SK-N-SH (cell line): Measurements from ENCODE around the gene CCDC47. TPM values are rescaled to one million over a fixed set of nuclear protein-coding genes. Genes with fewer than 3 reads are reported as not detected.

Source experiments
- CTCF ChIA-PET: fragments of 300-600, 350-600 bp; formaldehyde crosslinking; extraction: SDS; loops from one replicate; lab custom pipeline; 2021; lab: Yijun Ruan, JAX
- POLR2A ChIA-PET: fragments of 350-600 bp; sonication (Branson Sonifier 250); formaldehyde crosslinking; extraction: SDS; loops from one replicate; lab custom pipeline; 2020; ENCODE audit warnings: antibody characterized with exemption, inconsistent platforms; lab: Yijun Ruan, JAX
- DNase-seq: peaks from one replicate; pipeline ENCODE4 v3.0.0; 2012
- H2AFZ ChIP-seq: fragments of 200-600 bp; sonication (generic); 2 replicates; pipeline ENCODE4 v1.8.1; 2016; ENCODE audit warnings: antibody characterized with exemption, mild to moderate bottlenecking, low read depth
- H3F3A ChIP-seq: fragments of 200-600 bp; sonication (generic); replicated peaks from 2 replicates; pipeline ENCODE3; 2016; ENCODE audit warnings: antibody characterized with exemption, mild to moderate bottlenecking; ENCODE audit not compliant: insufficient read depth
- H3K27ac ChIP-seq, 2 experiments: fragments of 200-500 bp in 1 of 2; fragments of 200-600 bp in 1 of 2; sonication (Bioruptor generic) in 1 of 2; sonication (generic), shearing (Covaris generic) in 1 of 2; 2 replicates each; pipeline versions ENCODE4 v1.5.1 to v1.6.1; 2014 to 2016; ENCODE audit warnings: low read depth in 2 of 2, inconsistent platforms in 1 of 2, low read length in 1 of 2, mild to moderate bottlenecking in 1 of 2, mixed read lengths in 1 of 2
- H3K27me3 ChIP-seq: fragments of 200-600 bp; sonication (generic), shearing (Covaris generic); 2 replicates; pipeline ENCODE4 v1.6.1; 2016; ENCODE audit warnings: mixed run types; ENCODE audit not compliant: insufficient read depth
- H3K36me3 ChIP-seq, 2 experiments: fragments of 200-500 bp in 1 of 2; fragments of 200-600 bp in 1 of 2; sonication (Bioruptor generic) in 1 of 2; sonication (generic) in 1 of 2; replicated peaks in 1 of 2; 2 replicates each; pipeline versions ENCODE3 to v1.5.1; 2014 to 2016; ENCODE audit warnings: low read length in 1 of 2, mild to moderate bottlenecking in 1 of 2; ENCODE audit not compliant: insufficient read depth in 2 of 2, control insufficient read depth in 1 of 2
- H3K4me1 ChIP-seq, 2 experiments: fragments of 200-500 bp in 1 of 2; fragments of 200-600 bp in 1 of 2; sonication (Bioruptor generic) in 1 of 2; sonication (generic), shearing (Covaris generic) in 1 of 2; 2 replicates each; pipeline versions ENCODE4 v1.5.1 to v1.6.1; 2014 to 2016; ENCODE audit warnings: low read depth in 1 of 2, low read length in 1 of 2, mixed run types in 1 of 2; ENCODE audit not compliant: insufficient read depth in 2 of 2, control insufficient read depth in 1 of 2
- H3K4me2 ChIP-seq: fragments of 200-600 bp; sonication (generic), shearing (Covaris generic); 2 replicates; pipeline ENCODE4 v1.6.1; 2017; ENCODE audit warnings: mixed run types
- H3K4me3 ChIP-seq, 2 experiments: fragments of 200-500 bp in 1 of 2; fragments of 200-600 bp in 1 of 2; sonication (Bioruptor generic) in 1 of 2; sonication (generic), shearing (Covaris generic) in 1 of 2; 2 replicates each; pipeline versions ENCODE4 v1.5.1 to v1.8.1; 2014 to 2016; ENCODE audit warnings: low read depth in 2 of 2, inconsistent platforms in 1 of 2, low read length in 1 of 2, mild to moderate bottlenecking in 1 of 2, mixed read lengths in 1 of 2, moderate library complexity in 1 of 2
- H3K79me2 ChIP-seq: fragments of 200-600 bp; sonication (generic); 2 replicates; pipeline ENCODE4 v1.8.1; 2017; ENCODE audit warnings: mild to moderate bottlenecking; ENCODE audit not compliant: insufficient read depth
- H3K9ac ChIP-seq: fragments of 200-600 bp; sonication (generic); 2 replicates; pipeline ENCODE4 v1.6.1; 2017; ENCODE audit warnings: mixed run types
- H3K9me2 ChIP-seq: fragments of 200-600 bp; sonication (generic); 2 replicates; pipeline ENCODE4 v1.6.1; 2017; ENCODE audit warnings: mixed run types
- H3K9me3 ChIP-seq: fragments of 200-600 bp; sonication (generic); 2 replicates; pipeline ENCODE4 v1.6.1; 2017; ENCODE audit warnings: mixed run types, mild to moderate bottlenecking, moderate library complexity
- H4K20me1 ChIP-seq: fragments of 200-600 bp; sonication (generic); 2 replicates; pipeline ENCODE4 v1.6.1; 2017; ENCODE audit warnings: mild to moderate bottlenecking, mixed run types; ENCODE audit not compliant: insufficient read depth
- CHD2 ChIP-seq: fragments of 150-350 bp; IDR thresholded peaks from 2 replicates; pipeline ENCODE4 v1.6.1; 2018; ENCODE audit warnings: low read length; ENCODE audit not compliant: partially characterized antibody
- ELF1 ChIP-seq: IDR thresholded peaks from 2 replicates; pipeline ENCODE4 v1.4.0; 2012
- EZH2phosphoT487 ChIP-seq: fragments of 200-600 bp; sonication (generic); IDR thresholded peaks from 2 replicates; pipeline ENCODE4 v1.6.1; 2017; ENCODE audit warnings: low read depth, mixed run types, mild to moderate bottlenecking, antibody characterized with exemption, moderate library complexity, borderline replicate concordance
- FOXJ3 ChIP-seq: sonication (generic); formaldehyde crosslinking; IDR thresholded peaks from 2 replicates; pipeline ENCODE4 v1.5.1; 2020; ENCODE audit warnings: mild to moderate bottlenecking, missing genetic modification reagents
- FOXM1 ChIP-seq: IDR thresholded peaks from 2 replicates; pipeline ENCODE4 v1.4.0; 2012; ENCODE audit warnings: low read depth, mild to moderate bottlenecking
- GABPA ChIP-seq: IDR thresholded peaks from 2 replicates; pipeline ENCODE4 v1.4.0; 2012; ENCODE audit warnings: low read depth, mild to moderate bottlenecking
- IRF3 ChIP-seq: fragments of 150-350 bp; IDR thresholded peaks from 2 replicates; pipeline ENCODE4 v1.6.1; 2016; ENCODE audit warnings: mild to moderate bottlenecking, low read depth, low read length
- JUND ChIP-seq: IDR thresholded peaks from 2 replicates; pipeline ENCODE4 v1.4.0; 2012
- MEF2A ChIP-seq: IDR thresholded peaks from 2 replicates; pipeline ENCODE4 v1.4.0; 2012; ENCODE audit warnings: low read depth, borderline replicate concordance
- PBX3 ChIP-seq: IDR thresholded peaks from 2 replicates; pipeline ENCODE4; 2012
- POLR2AphosphoS5 ChIP-seq: IDR thresholded peaks from 2 replicates; pipeline ENCODE4 v1.6.1; 2012; ENCODE audit warnings: low read depth, low read length
- RCOR1 ChIP-seq: fragments of 150-350 bp; IDR thresholded peaks from 2 replicates; pipeline ENCODE4 v1.6.1; 2017; ENCODE audit warnings: antibody characterized with exemption, low read length
- RXRA ChIP-seq: IDR thresholded peaks from 2 replicates; pipeline ENCODE4 v1.4.0; 2012; ENCODE audit warnings: low read depth, mild to moderate bottlenecking, borderline replicate concordance
- SMC3 ChIP-seq: IDR thresholded peaks from 2 replicates; pipeline ENCODE4 v1.6.1; 2012; ENCODE audit warnings: low read depth, low read length, improper control_type of control experiment
- TCF12 ChIP-seq: IDR thresholded peaks from 2 replicates; pipeline ENCODE4 v1.4.0; 2012
- TEAD4 ChIP-seq: IDR thresholded peaks from 2 replicates; pipeline ENCODE4 v1.4.0; 2012; ENCODE audit warnings: mild to moderate bottlenecking, borderline replicate concordance; ENCODE audit not compliant: insufficient read depth
- WGBS: methylation state at CpG from one replicate; pipeline ENCODE4 v1.1.6; 2017; ENCODE audit warnings: low lambda C conversion rate; 5-methylcytosine and 5-hydroxymethylcytosine counted together
- polyA plus RNA-seq, 3 experiments: library from polyadenylated mRNA; depleted of rRNA; stranded (reverse); fragments of >200 nt; gene quantifications; 2 replicates each; pipeline ENCODE4 v1.2.3, GENCODE V29; 2012
- TF ChIP-seq, protein P1 (sequence below): IDR thresholded peaks from 2 replicates; pipeline ENCODE4 v1.4.0; 2012; ENCODE audit warnings: low read depth, borderline replicate concordance
- TF ChIP-seq, protein P2 (sequence below): fragments of 150-350 bp; IDR thresholded peaks from 2 replicates; pipeline ENCODE4 v1.6.1; 2017; ENCODE audit warnings: antibody characterized with exemption, low read length, low read depth, borderline replicate concordance

The CCDC47 gene
- polyA plus RNA-seq, 1 of the 3 experiments (the other 2 are of a cell fraction) = 76.6 TPM

DNA sequence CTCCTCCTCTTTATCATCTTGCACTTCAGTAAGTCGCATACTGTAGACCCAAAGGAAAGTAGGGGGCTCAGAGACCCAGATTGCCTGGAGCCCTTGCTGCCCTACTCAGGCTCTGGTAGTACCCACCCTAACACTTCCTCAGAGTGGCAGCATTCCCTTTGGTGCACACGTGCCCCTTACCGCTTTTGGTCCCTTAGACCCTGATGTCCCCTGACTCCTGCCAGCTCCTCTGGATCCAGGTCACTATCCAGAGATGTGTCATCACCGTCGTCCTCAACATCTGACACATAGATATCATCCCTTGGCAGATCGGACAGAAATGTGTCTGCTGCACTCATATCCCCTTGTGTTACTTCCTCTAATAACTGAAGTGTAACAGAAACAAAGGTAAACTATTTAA is 48.4 kb upstream of the CCDC47 start:
- TF ChIP-seq PBX3 = no peak
- TF ChIP-seq CHD2 = no peak
- TF ChIP-seq, protein P1, sequence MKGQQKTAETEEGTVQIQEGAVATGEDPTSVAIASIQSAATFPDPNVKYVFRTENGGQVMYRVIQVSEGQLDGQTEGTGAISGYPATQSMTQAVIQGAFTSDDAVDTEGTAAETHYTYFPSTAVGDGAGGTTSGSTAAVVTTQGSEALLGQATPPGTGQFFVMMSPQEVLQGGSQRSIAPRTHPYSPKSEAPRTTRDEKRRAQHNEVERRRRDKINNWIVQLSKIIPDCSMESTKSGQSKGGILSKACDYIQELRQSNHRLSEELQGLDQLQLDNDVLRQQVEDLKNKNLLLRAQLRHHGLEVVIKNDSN = no peak
- TF ChIP-seq IRF3 = no peak
- TF ChIP-seq RXRA = no peak
- no peak for TF ChIP-seq MEF2A
- TF ChIP-seq TCF12 = no peak
- TF ChIP-seq, protein P2, sequence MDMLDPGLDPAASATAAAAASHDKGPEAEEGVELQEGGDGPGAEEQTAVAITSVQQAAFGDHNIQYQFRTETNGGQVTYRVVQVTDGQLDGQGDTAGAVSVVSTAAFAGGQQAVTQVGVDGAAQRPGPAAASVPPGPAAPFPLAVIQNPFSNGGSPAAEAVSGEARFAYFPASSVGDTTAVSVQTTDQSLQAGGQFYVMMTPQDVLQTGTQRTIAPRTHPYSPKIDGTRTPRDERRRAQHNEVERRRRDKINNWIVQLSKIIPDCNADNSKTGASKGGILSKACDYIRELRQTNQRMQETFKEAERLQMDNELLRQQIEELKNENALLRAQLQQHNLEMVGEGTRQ = no peak
- TF ChIP-seq, all 33 proteins: peak for 0
- ChIA-PET POLR2A (interaction anchor here (1.2 to 1.9 kb wide), 4 partner anchors 9 to 22 kb away, joined by 3 to 7 read pairs (median 4); no protein-coding TSS in a partner anchor), CTCF (interaction anchor here (0.8 to 2.8 kb wide), 5 partner anchors 9 to 121 kb away, joined by 3 to 9 read pairs (median 8); no protein-coding TSS in a partner anchor)
- no peak overlapping the region for H3K27ac ChIP-seq
- no peak overlapping the region for H3K4me2 ChIP-seq
- H3K4me3 ChIP-seq = no peak overlapping the region
- peaks cover 6 to 18% of the 10 kb centered on the region in 2 experiments; a peak in 2 of 4 replicates for H3K4me1 ChIP-seq
- H3K36me3 ChIP-seq = peaks cover 84 to 88% of the 10 kb centered on the region in 2 experiments
- H3K9ac ChIP-seq = no peak overlapping the region
- no peaks in the 10 kb centered on the region for H3K9me2 ChIP-seq
- H4K20me1 ChIP-seq = peaks cover 23% of the 10 kb centered on the region; the same call in 1 of the 2 replicates
- 94% methylated on average over 6 of the region's 6 CpGs for WGBS
- H3F3A ChIP-seq = peaks cover 64% of the 10 kb centered on the region
- no peak for DNase-seq
- peaks cover 40% of the 10 kb centered on the region for H3K79me2 ChIP-seq
- H3K9me3 ChIP-seq = no peaks in the 10 kb centered on the region
- no peak overlapping the region for H2AFZ ChIP-seq
- no peaks in the 10 kb centered on the region for H3K27me3 ChIP-seq

GRCh38 chr17:63820963-63821561 is 47.7 kb upstream of the CCDC47 start:
- no peak for DNase-seq
- Histone ChIP-seq H3K4me3 (no peak overlapping the region), H3K27me3 (no peaks in the 10 kb centered on the region), H2AFZ (no peak overlapping the region), H3K27ac (no peak overlapping the region), H3K9me2 (no peaks in the 10 kb centered on the region), H3K9ac (no peak overlapping the region)
- POLR2A ChIA-PET = interaction anchor here (1.2 to 1.9 kb wide), 3 partner anchors 9 to 21 kb away, joined by 3 to 7 read pairs (median 4); no protein-coding TSS in a partner anchor
- WGBS = 92% methylated on average over 10 of the region's 10 CpGs
- no peak for TF ChIP-seq EZH2phosphoT487
- no peak for TF ChIP-seq RCOR1
- no peak for TF ChIP-seq JUND
- TF ChIP-seq TEAD4 = no peak
- no peak for TF ChIP-seq FOXJ3 (CRISPR knock-in tag)
- no peak for TF ChIP-seq ELF1
- TF ChIP-seq FOXM1 = no peak
- TF ChIP-seq POLR2AphosphoS5 = peak; percentile 23
- TF ChIP-seq GABPA = no peak
- TF ChIP-seq SMC3 = no peak
- TF ChIP-seq CHD2 = no peak
- TF ChIP-seq, protein P2 = 0 out of 2 replicates have a peak, but pooled peaks have one; percentile 6
- TF ChIP-seq, all 33 proteins: peak for 2
- peaks cover 23% of the 10 kb centered on the region; the same call in 1 of the 2 replicates for H4K20me1 ChIP-seq
- no peak overlapping the region for H3K4me2 ChIP-seq
- peaks cover 6 to 17% of the 10 kb centered on the region in 2 experiments; a peak in 2 of 4 replicates for H3K4me1 ChIP-seq
- CTCF ChIA-PET = interaction anchor here (0.8 to 2.8 kb wide), 5 partner anchors 8 to 45 kb away, joined by 3 to 9 read pairs (median 8); no protein-coding TSS in a partner anchor
- H3K36me3 ChIP-seq = peaks cover 91 to 96% of the 10 kb centered on the region in 2 experiments
- peaks cover 66% of the 10 kb centered on the region for H3F3A ChIP-seq
- no peaks in the 10 kb centered on the region for H3K9me3 ChIP-seq
- peaks cover 40% of the 10 kb centered on the region for H3K79me2 ChIP-seq
